HG02623 (cell line): ENCODE data around the gene ETFDH.
"Not testable (repeated sequence)": the region's sequence is repeated elsewhere in the genome, so short reads cannot be mapped to it uniquely, and the experiment has no call there.

ENCODE experiments used
- ATAC-seq: cut with Tn5 transposase; IDR thresholded peaks from one replicate; pipeline ENCODE4 v1.9.1; 2021; ENCODE audit warnings: moderate library complexity; ENCODE audit not compliant: unreplicated experiment

ETFDH gene

DNA sequence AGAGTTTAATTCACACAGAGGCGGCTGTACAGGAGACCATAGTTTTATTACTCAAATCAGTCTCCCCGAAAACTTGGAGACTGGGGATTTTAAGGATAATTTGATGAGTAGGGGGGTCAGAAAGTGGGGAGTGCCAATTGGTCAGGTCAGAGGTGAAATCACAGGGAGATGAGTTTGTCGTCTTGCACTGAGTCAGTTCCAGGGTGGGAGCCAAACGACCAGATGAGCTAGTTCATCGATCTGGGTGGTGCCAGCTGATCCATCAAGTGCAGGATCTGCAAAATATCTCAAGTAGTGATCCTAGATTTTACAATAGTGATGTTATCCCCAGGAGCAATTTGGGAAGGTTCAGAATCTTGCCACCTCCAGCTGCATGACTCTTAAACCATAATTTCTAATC lies 4.0 kb downstream of the ETFDH start:
- ATAC-seq: no peak

DNA sequence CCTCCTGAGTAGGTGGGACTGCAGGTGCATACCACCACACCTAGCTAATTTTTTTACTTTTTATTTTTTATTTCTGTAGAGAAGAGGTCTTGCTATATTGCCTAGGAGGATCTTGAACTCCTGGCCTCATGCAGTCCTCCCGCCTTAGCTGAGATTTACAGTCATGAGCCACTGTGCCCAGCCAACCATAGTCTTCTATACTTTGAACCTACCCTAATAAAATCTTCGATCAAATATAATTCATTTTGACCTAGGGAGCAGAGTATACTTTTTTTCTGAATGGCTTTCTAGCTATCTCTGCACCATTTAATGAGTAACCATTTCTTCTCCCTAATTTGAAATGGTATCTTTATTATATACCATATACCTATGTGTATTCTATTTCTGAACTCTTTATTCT lies 6.7 kb downstream of the ETFDH start:
- ATAC-seq: no peak

DNA sequence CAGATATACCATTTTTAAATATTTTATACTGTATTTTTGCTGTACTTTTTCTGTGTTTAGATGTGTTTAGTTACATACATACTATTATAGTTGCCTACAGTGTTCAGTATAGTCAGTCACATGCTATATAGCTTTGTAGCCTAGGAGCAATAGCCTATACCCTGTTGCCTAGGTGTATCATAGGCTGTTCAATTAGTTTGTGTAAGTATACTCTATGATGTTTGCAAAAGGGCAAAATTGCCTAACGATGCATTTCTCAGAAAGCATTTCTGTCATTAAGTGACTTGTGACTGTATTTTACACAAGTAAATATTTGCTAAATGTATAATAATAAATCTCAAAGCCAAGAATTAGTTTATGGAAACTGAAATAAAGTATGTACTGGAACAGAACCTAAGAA lies 9.5 kb downstream of the ETFDH start:
- no peak for ATAC-seq

- no peak for ATAC-seq
Measured at GRCh38 chr4:158682066-158682465, 10.0 kb downstream of the ETFDH start.

- ATAC-seq: no peak
Measured at GRCh38 chr4:158688813-158689212, 16.7 kb downstream of the ETFDH start.

- no peak for ATAC-seq
Measured at GRCh38 chr4:158704274-158704673, 32.2 kb downstream of the ETFDH start.

- ATAC-seq: no peak
Measured at GRCh38 chr4:158710814-158711213, 38.7 kb downstream of the ETFDH start.

GRCh38 chr4:158712622-158713021 lies 40.5 kb downstream of the ETFDH start:
- not testable (repeated sequence) for ATAC-seq

DNA sequence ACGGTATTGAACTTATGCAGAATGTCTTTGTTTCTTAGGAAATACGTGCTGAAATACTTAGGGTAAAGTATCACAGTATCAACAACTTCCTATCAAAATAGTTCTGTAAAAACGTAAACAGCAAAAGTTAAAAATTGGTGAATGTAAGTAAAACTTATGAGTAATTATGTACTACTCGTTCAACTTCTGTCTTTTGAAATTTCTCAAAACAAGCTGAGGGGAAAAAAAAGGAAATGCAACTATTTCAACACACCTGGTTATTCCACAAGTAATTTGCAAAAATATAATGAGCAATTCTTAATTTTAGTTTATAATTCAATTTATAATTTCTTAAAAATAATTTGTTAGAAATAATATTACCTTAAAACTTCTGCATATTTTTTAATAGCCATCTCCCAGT lies 42.8 kb downstream of the ETFDH start:
- ATAC-seq: no peak

DNA sequence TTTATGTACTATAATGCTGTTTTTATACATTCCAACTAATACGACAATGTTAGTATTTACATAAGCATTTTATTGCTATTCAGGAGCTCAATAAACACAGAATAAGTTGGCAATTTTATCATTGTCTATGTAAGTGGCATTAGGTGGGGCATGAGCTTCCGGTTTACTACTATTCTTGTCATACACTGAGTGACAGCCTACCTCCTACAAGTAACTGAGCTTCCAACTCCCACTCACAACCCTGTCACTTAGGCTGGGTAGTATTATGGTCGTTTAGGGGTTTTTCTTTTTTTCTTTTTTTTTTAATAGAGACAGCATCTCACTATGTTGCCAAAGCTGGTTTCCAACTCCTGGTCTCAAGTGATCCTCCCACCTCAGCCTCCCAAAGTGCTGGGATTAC lies 43.7 kb downstream of the ETFDH start:
- no peak for ATAC-seq

DNA sequence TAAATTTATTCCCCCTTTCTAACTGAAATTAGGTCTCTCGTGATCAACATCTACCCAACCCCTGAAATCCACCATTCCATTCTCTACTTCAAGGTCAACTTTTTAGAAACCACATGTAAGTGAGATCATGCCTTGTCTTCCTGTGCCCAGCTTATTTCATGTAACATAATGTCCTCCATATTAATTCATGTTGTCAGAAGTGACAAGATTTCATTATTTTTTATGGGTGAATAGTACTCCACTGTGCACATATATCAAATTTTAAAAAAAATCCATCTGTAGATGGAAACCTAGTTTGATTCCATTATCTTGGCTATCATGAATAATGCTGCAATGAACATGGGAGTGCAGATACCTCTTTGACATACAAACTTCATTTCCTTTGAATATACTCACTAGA lies 49.6 kb downstream of the ETFDH start:
- ATAC-seq: no peak

- no peak for ATAC-seq
Measured at GRCh38 chr4:158722291-158722916, 50.3 kb downstream of the ETFDH start.

GRCh38 chr4:158722917-158723793 lies 51.1 kb downstream of the ETFDH start, which contains the start of gene PPID:
Gene PPID (minus strand): TSS chr4:158723396. CDS start chr4:158723288, 108 bp downstream.
- ATAC-seq: peak; percentile 96

GRCh38 chr4:158724637-158725036 lies 52.5 kb downstream of the ETFDH start:
- no peak for ATAC-seq

GRCh38 chr4:158726633-158727032 lies 54.5 kb downstream of the ETFDH start:
- ATAC-seq: no peak

DNA sequence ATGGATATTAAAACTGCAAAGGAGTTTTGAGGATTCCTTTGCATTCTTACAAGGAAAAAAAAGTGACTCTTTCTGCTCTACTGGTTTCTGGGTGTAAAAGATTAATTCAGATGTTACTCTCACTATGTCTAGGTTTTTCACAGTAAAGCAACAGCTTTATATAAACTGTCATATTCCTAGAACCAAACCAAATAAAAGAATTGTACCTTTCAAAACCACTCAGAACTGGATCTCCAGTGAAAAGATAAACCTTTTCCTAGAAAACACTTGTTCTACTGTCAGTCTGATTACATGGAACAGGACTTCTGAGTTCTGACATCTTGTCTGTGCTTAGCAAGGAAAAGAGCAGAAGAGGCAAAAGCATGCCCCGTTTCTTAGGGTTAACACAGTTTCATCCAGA lies 56.1 kb downstream of the ETFDH start:
- no peak for ATAC-seq

GRCh38 chr4:158729716-158730559 lies 57.8 kb downstream of the ETFDH start:
- peak; percentile 90 for ATAC-seq

DNA sequence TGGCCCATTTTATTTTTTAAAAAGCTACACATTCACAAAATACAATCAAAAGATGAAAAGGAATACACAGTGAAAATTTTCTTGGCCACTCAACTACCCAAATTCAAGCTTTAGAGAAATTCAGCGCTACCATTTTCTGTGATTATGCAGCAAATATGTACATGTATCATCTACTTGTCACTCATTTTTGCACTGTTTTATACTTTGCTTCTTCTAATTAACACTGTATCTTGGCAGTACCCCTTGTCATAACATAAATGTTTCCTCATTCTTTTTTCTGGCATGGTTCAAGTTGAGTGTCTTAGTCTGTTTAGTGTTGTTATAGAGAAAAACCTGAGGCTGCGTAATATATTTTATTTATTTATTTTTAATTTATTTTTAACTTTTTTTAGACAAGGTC lies 66.8 kb downstream of the ETFDH start:
- no peak for ATAC-seq

DNA sequence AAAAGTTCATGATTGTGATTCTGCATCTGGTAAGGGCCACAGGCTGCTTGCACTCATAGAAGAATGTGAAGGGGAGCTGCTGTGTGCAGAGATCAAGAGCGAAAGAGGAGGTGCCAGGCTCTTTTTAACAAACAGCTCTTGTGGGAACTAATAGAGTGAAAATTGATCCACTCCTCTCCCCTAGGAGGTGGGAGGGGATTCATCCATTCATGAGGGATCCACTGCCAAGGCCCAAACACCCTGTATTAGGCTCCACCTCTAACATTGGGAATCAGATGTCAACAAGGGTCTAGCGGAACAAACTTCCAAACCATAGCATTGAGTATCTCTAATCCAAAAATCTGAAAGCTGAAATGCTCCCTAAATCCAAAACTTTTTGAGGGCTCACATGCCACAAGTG lies 67.5 kb downstream of the ETFDH start:
- ATAC-seq: no peak

GRCh38 chr4:158741326-158742021 lies 69.4 kb downstream of the ETFDH start:
- ATAC-seq: no peak

DNA sequence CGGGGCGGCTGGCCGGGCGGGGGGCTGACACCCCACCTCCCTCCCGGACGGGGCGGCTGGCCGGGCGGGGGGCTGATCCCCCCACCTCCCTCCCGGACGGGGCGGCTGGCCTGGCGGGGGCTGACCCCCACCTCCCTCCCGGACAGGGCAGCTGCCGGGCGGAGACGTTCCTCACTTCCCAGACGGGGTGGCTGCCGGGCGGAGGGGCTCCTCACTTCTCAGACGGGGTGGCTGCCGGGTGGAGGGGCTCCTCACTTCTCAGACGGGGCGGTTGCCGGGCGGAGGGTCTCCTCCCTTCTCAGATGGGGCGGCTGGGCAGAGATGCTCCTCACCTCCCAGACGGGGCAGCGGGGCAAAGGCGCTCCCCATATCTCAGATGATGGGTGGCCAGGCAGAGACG lies 74.4 kb downstream of the ETFDH start:
- ATAC-seq: not testable (repeated sequence)
